Neural progenitor cell (in vitro differentiated cells): ENCODE data around the gene DDI1. TPM values are rescaled to one million over a fixed set of nuclear protein-coding genes. Genes with fewer than 3 reads are reported as not detected.

ENCODE experiments used
- DNase-seq: peaks from one replicate; pipeline ENCODE4 v3.0.0-alpha.2; 2016; ENCODE audit warnings: low spot score
- H2AFZ ChIP-seq: fragments of 200-600 bp; sonication (generic); replicated peaks from 2 replicates; pipeline ENCODE4 v1.6.1; 2016; ENCODE audit warnings: antibody characterized with exemption
- H3F3A ChIP-seq: fragments of 200-600 bp; sonication (generic); 2 replicates; pipeline ENCODE4 v1.6.1; 2016; ENCODE audit warnings: antibody characterized with exemption, low read depth
- H3K27ac ChIP-seq: fragments of 200-600 bp; sonication (generic); 2 replicates; pipeline ENCODE4 v1.5.1; 2016; ENCODE audit warnings: mild to moderate bottlenecking
- H3K27me3 ChIP-seq: fragments of 200-600 bp; sonication (generic); 2 replicates; pipeline ENCODE4 v1.6.1; 2016; ENCODE audit warnings: mild to moderate bottlenecking, moderate library complexity
- H3K36me3 ChIP-seq: fragments of 200-600 bp; sonication (generic); 2 replicates; pipeline ENCODE4 v1.5.1; 2016
- H3K4me1 ChIP-seq: fragments of 200-600 bp; sonication (generic); 2 replicates; pipeline ENCODE4 v1.6.1; 2016; ENCODE audit warnings: mixed run types
- H3K4me2 ChIP-seq: fragments of 200-600 bp; sonication (generic); 2 replicates; pipeline ENCODE4 v1.6.1; 2016
- H3K4me3 ChIP-seq: fragments of 200-600 bp; sonication (generic); 2 replicates; pipeline ENCODE4 v1.5.1; 2016
- H3K79me2 ChIP-seq: fragments of 200-600 bp; sonication (generic); 2 replicates; pipeline ENCODE4 v1.6.1; 2016; ENCODE audit warnings: low read depth
- H3K9ac ChIP-seq: fragments of 200-600 bp; sonication (generic); 2 replicates; pipeline ENCODE4 v1.6.1; 2016
- H3K9me3 ChIP-seq: fragments of 200-600 bp; sonication (generic); 2 replicates; pipeline ENCODE4 v1.5.1; 2016; ENCODE audit warnings: low read depth
- H4K20me1 ChIP-seq: fragments of 200-600 bp; sonication (generic); 2 replicates; pipeline ENCODE4 v1.6.1; 2016; ENCODE audit warnings: low read depth
- H3K27ac Mint-ChIP-seq: 3 replicates; pipeline ENCODE4 v1.8.0; 2021; ENCODE audit warnings: mixed read lengths
- H3K27me3 Mint-ChIP-seq: 2 replicates; pipeline ENCODE4 v1.8.0; 2022; ENCODE audit warnings: low read depth, mild to moderate bottlenecking, inconsistent platforms, moderate library complexity, mixed read lengths; ENCODE audit not compliant: insufficient read depth
- H3K36me3 Mint-ChIP-seq: 3 replicates; pipeline ENCODE4 v1.8.0; 2021; ENCODE audit warnings: mixed read lengths
- H3K4me1 Mint-ChIP-seq: 3 replicates; pipeline ENCODE4 v1.8.0; 2021; ENCODE audit warnings: mixed read lengths
- H3K4me3 Mint-ChIP-seq: 3 replicates; pipeline ENCODE4 v1.8.0; 2021; ENCODE audit warnings: mild to moderate bottlenecking, moderate library complexity, mixed read lengths
- H3K9me3 Mint-ChIP-seq: 3 replicates; pipeline ENCODE4 v1.8.0; 2020; ENCODE audit warnings: mixed read lengths
- CTCF ChIP-seq: fragments of 200-600 bp; sonication (generic); IDR thresholded peaks from 2 replicates; pipeline ENCODE4 v1.5.1; 2017; ENCODE audit warnings: antibody characterized with exemption, mild to moderate bottlenecking
- EZH2 ChIP-seq: fragments of 200-600 bp; sonication (generic); IDR thresholded peaks from 2 replicates; pipeline ENCODE4 v1.6.1; 2017; ENCODE audit warnings: antibody characterized with exemption, mild to moderate bottlenecking, moderate library complexity
- EZH2phosphoT487 ChIP-seq: fragments of 200-600 bp; sonication (generic); IDR thresholded peaks from 2 replicates; pipeline ENCODE4 v1.6.1; 2017; ENCODE audit warnings: antibody characterized with exemption
- total RNA-seq: library from RNA; depleted of rRNA; stranded (reverse); fragments of >200 nt; gene quantifications from 2 replicates; pipeline ENCODE4 v1.2.3, GENCODE V29; 2015; ENCODE audit warnings: low replicate concordance

The DDI1 gene
- total RNA-seq, 1 donor from 2014 or later = not detected

GRCh38 chr11:104051778-104052177 lies 15.3 kb downstream of the DDI1 start:
- Histone ChIP-seq H3F3A (no peaks in the 10 kb centered on the region), H3K79me2 (no peaks in the 10 kb centered on the region), H3K27me3 (no peaks in the 10 kb centered on the region), H3K4me2 (no peak overlapping the region), H3K4me1 (no peaks in the 10 kb centered on the region), H3K4me3 (no peak overlapping the region), H3K9ac (no peak overlapping the region), H3K27ac (no peak overlapping the region), H3K36me3 (no peaks in the 10 kb centered on the region), H4K20me1 (no peaks in the 10 kb centered on the region), H3K9me3 (no peaks in the 10 kb centered on the region), H2AFZ (no peak overlapping the region)
- no peaks in the 10 kb centered on the region for H3K36me3 Mint-ChIP-seq
- H3K27ac Mint-ChIP-seq = no peak overlapping the region
- TF ChIP-seq EZH2 = no peak
- peaks cover 5% of the 10 kb centered on the region for H3K4me1 Mint-ChIP-seq
- H3K9me3 Mint-ChIP-seq = no peaks in the 10 kb centered on the region
- no peak overlapping the region for H3K4me3 Mint-ChIP-seq
- no peaks in the 10 kb centered on the region for H3K27me3 Mint-ChIP-seq
- no peak for DNase-seq

- H3K9ac ChIP-seq = no peak overlapping the region
- Mint-ChIP-seq H3K27me3 (no peaks in the 10 kb centered on the region), H3K27ac (no peak overlapping the region), H3K4me1 (peaks cover 5% of the 10 kb centered on the region), H3K36me3 (no peaks in the 10 kb centered on the region), H3K4me3 (no peak overlapping the region), H3K9me3 (no peaks in the 10 kb centered on the region)
- no peaks in the 10 kb centered on the region for H3K79me2 ChIP-seq
- no peaks in the 10 kb centered on the region for H4K20me1 ChIP-seq
- H3K4me2 ChIP-seq = no peak overlapping the region
- TF ChIP-seq EZH2 = no peak
- no peak for TF ChIP-seq EZH2phosphoT487
- no peak for TF ChIP-seq CTCF
- H2AFZ ChIP-seq = no peak overlapping the region
- no peaks in the 10 kb centered on the region for H3K4me1 ChIP-seq
- no peak overlapping the region for H3K4me3 ChIP-seq
- H3K27ac ChIP-seq = no peak overlapping the region
- no peaks in the 10 kb centered on the region for H3K9me3 ChIP-seq
- DNase-seq = no peak
- H3K36me3 ChIP-seq = no peaks in the 10 kb centered on the region
- no peaks in the 10 kb centered on the region for H3F3A ChIP-seq
- H3K27me3 ChIP-seq = no peaks in the 10 kb centered on the region
Measured at GRCh38 chr11:104053743-104054478, 17.5 kb downstream of the DDI1 start.

- Mint-ChIP-seq H3K4me3 (no peak overlapping the region), H3K27ac (no peak overlapping the region), H3K36me3 (no peaks in the 10 kb centered on the region), H3K27me3 (no peaks in the 10 kb centered on the region), H3K4me1 (peaks cover 5% of the 10 kb centered on the region), H3K9me3 (no peaks in the 10 kb centered on the region)
- no peaks in the 10 kb centered on the region for H3K36me3 ChIP-seq
- TF ChIP-seq CTCF (no peak), EZH2phosphoT487 (no peak), EZH2 (no peak)
- H3K9ac ChIP-seq = no peak overlapping the region
- H4K20me1 ChIP-seq = no peaks in the 10 kb centered on the region
- no peaks in the 10 kb centered on the region for H3F3A ChIP-seq
- H3K4me3 ChIP-seq = no peak overlapping the region
- no peak overlapping the region for H3K27ac ChIP-seq
- H3K4me1 ChIP-seq = peaks cover 3% of the 10 kb centered on the region
- H3K9me3 ChIP-seq = no peaks in the 10 kb centered on the region
- H3K27me3 ChIP-seq = no peaks in the 10 kb centered on the region
- no peaks in the 10 kb centered on the region for H3K79me2 ChIP-seq
- DNase-seq = no peak
- no peak overlapping the region for H2AFZ ChIP-seq
- no peak overlapping the region for H3K4me2 ChIP-seq
Measured at GRCh38 chr11:104054911-104055529, 18.6 kb downstream of the DDI1 start.

- Histone ChIP-seq H3K9ac (no peak overlapping the region), H3K27me3 (no peaks in the 10 kb centered on the region), H3K9me3 (no peaks in the 10 kb centered on the region), H3K79me2 (no peaks in the 10 kb centered on the region), H3K4me2 (no peak overlapping the region), H3K36me3 (no peaks in the 10 kb centered on the region), H3K4me3 (no peak overlapping the region), H4K20me1 (no peaks in the 10 kb centered on the region), H2AFZ (no peak overlapping the region), H3K4me1 (peaks cover 8% of the 10 kb centered on the region), H3F3A (no peaks in the 10 kb centered on the region), H3K27ac (no peak overlapping the region)
- Mint-ChIP-seq H3K4me1 (peaks cover 5% of the 10 kb centered on the region), H3K9me3 (no peaks in the 10 kb centered on the region), H3K36me3 (no peaks in the 10 kb centered on the region), H3K27me3 (no peaks in the 10 kb centered on the region), H3K4me3 (no peak overlapping the region), H3K27ac (no peak overlapping the region)
- DNase-seq = no peak
- TF ChIP-seq EZH2phosphoT487 = no peak
- TF ChIP-seq CTCF = no peak
- no peak for TF ChIP-seq EZH2
Measured at GRCh38 chr11:104055596-104055995, 19.2 kb downstream of the DDI1 start.
